ENCODE measurements around the gene PAPPA.

- TF ChIP-seq, protein P1, sequence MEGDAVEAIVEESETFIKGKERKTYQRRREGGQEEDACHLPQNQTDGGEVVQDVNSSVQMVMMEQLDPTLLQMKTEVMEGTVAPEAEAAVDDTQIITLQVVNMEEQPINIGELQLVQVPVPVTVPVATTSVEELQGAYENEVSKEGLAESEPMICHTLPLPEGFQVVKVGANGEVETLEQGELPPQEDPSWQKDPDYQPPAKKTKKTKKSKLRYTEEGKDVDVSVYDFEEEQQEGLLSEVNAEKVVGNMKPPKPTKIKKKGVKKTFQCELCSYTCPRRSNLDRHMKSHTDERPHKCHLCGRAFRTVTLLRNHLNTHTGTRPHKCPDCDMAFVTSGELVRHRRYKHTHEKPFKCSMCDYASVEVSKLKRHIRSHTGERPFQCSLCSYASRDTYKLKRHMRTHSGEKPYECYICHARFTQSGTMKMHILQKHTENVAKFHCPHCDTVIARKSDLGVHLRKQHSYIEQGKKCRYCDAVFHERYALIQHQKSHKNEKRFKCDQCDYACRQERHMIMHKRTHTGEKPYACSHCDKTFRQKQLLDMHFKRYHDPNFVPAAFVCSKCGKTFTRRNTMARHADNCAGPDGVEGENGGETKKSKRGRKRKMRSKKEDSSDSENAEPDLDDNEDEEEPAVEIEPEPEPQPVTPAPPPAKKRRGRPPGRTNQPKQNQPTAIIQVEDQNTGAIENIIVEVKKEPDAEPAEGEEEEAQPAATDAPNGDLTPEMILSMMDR (IDR thresholded peaks at IDR 0.05; ENCODE audit: control extremely low read depth in 1 of 3, insufficient read depth in 1 of 3, low read depth in 1 of 3, low read length in 3 of 3), result no peak
- TF ChIP-seq JUN (IDR thresholded peaks at IDR 0.05; ENCODE audit: low read depth, low read length) (no peak), CBX5 (IDR thresholded peaks at IDR 0.05; ENCODE audit: low read depth, low read length) (no peak), EP300 (IDR thresholded peaks at IDR 0.05; ENCODE audit: borderline replicate concordance in 1 of 2, low read depth in 2 of 2, low read length in 2 of 2) (no peak), MAX (IDR thresholded peaks at IDR 0.05) (no peak), SRF (IDR thresholded peaks at IDR 0.05; ENCODE audit: low read depth, low read length) (no peak), HDAC2 (IDR thresholded peaks at IDR 0.05; ENCODE audit: borderline replicate concordance in 1 of 2, low read depth in 2 of 2, low read length in 2 of 2) (no peak), EZH2 (IDR thresholded peaks at IDR 0.05; ENCODE audit: low read depth, low read length, severe bottlenecking) (no peak), SIN3A (conservative IDR thresholded peaks at IDR 0.05 in 1 of 2, IDR thresholded peaks at IDR 0.05 in 1 of 2; ENCODE audit: low read depth in 1 of 2, low read length in 2 of 2) (no peak)
- TF ChIP-seq, protein P2, sequence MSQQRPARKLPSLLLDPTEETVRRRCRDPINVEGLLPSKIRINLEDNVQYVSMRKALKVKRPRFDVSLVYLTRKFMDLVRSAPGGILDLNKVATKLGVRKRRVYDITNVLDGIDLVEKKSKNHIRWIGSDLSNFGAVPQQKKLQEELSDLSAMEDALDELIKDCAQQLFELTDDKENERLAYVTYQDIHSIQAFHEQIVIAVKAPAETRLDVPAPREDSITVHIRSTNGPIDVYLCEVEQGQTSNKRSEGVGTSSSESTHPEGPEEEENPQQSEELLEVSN (IDR thresholded peaks at IDR 0.05), result no peak
These were observed 230.3 kb downstream of the PAPPA start for GRCh38 chr9:116383936-116384335.

Data from H1 (cell line).